ENCODE measurements around the gene CREB5.

CREB5 gene

GRCh38 chr7:28411876-28412662 lies at the start of gene CREB5:
TSS of gene CREB5 (plus strand) at chr7:28412518. CDS start at chr7:28412915, 397 bp downstream.
- DNase-seq (ENCODE audit: low read depth in 2 of 2), result no peak
- H3K4me3 ChIP-seq (replicated peaks in 1 of 2; ENCODE audit: low read depth in 2 of 2, low read length in 2 of 2), result no peak within 1 kb of the TSS
- TF ChIP-seq CTCF (IDR thresholded peaks at IDR 0.05; ENCODE audit: low read depth, low read length), result no peak

GRCh38 chr7:28362812-28363211 lies 49.5 kb upstream of the CREB5 start:
- no peak overlapping the region for H3K4me3 ChIP-seq (replicated peaks in 1 of 2; ENCODE audit: low read depth in 2 of 2, low read length in 2 of 2)
- peak; percentile 25 for TF ChIP-seq CTCF (IDR thresholded peaks at IDR 0.05; ENCODE audit: low read depth, low read length)
- DNase-seq (ENCODE audit: low read depth in 2 of 2), result peak in 1 of 2 donors; percentile 27

GRCh38 chr7:28364082-28364481 lies 48.2 kb upstream of the CREB5 start:
- TF ChIP-seq CTCF (IDR thresholded peaks at IDR 0.05; ENCODE audit: low read depth, low read length), result peak; percentile 17
- H3K4me3 ChIP-seq (replicated peaks in 1 of 2; ENCODE audit: low read depth in 2 of 2, low read length in 2 of 2), result no peak overlapping the region
- peak in 1 of 2 donors; percentile 24 for DNase-seq (ENCODE audit: low read depth in 2 of 2)

GRCh38 chr7:28369523-28369922 lies 42.8 kb upstream of the CREB5 start:
- no peak for TF ChIP-seq CTCF (IDR thresholded peaks at IDR 0.05; ENCODE audit: low read depth, low read length)
- H3K4me3 ChIP-seq (replicated peaks in 1 of 2; ENCODE audit: low read depth in 2 of 2, low read length in 2 of 2), result no peak overlapping the region
- DNase-seq (ENCODE audit: low read depth in 2 of 2), result no peak

- H3K4me3 ChIP-seq (replicated peaks in 1 of 2; ENCODE audit: low read depth in 2 of 2, low read length in 2 of 2), result no peak overlapping the region
- DNase-seq (ENCODE audit: low read depth in 2 of 2), result no peak
- TF ChIP-seq CTCF (IDR thresholded peaks at IDR 0.05; ENCODE audit: low read depth, low read length), result no peak
These were observed 40.5 kb upstream of the CREB5 start for GRCh38 chr7:28371846-28372245.

- H3K4me3 ChIP-seq (replicated peaks in 1 of 2; ENCODE audit: low read depth in 2 of 2, low read length in 2 of 2), result no peak overlapping the region
- TF ChIP-seq CTCF (IDR thresholded peaks at IDR 0.05; ENCODE audit: low read depth, low read length), result no peak
- DNase-seq (ENCODE audit: low read depth in 2 of 2), result no peak
These were observed 38.3 kb upstream of the CREB5 start for GRCh38 chr7:28373990-28374389.
